Jurkat, Clone E6-1 (cell line): ENCODE measurements around the gene RBFOX1.

Source experiments
- DNase-seq: peaks from one replicate; pipeline ENCODE4 v3.0.0-alpha.2; 2011; ENCODE audit warnings: low read depth, low spot score
- H3K4me3 ChIP-seq: 2 replicates; pipeline ENCODE4 v1.5.1; 2011; ENCODE audit warnings: mild to moderate bottlenecking, low read length, control low read depth, moderate library complexity

RBFOX1 gene

DNA sequence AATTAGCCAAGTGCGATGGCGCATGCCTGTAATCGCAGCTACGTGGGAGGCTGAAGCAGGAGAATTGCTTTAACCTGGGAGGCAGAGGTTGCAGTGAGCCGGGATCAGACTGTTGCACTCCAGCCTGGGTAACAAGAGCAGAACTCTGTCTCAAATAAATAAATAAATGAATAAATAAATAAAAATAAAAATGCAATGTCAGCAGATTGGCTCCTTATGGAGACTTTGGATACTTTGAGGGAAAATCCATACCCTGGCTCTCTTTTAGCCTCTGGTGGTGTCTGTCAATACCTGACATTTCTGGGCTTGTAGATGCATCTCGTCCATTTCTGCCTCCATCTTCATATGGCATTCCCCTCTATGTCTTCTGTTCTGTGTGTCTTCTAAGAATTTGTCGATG, 66.7 kb downstream of the RBFOX1 start:
- no peak for DNase-seq
- no peak overlapping the region for H3K4me3 ChIP-seq

DNA sequence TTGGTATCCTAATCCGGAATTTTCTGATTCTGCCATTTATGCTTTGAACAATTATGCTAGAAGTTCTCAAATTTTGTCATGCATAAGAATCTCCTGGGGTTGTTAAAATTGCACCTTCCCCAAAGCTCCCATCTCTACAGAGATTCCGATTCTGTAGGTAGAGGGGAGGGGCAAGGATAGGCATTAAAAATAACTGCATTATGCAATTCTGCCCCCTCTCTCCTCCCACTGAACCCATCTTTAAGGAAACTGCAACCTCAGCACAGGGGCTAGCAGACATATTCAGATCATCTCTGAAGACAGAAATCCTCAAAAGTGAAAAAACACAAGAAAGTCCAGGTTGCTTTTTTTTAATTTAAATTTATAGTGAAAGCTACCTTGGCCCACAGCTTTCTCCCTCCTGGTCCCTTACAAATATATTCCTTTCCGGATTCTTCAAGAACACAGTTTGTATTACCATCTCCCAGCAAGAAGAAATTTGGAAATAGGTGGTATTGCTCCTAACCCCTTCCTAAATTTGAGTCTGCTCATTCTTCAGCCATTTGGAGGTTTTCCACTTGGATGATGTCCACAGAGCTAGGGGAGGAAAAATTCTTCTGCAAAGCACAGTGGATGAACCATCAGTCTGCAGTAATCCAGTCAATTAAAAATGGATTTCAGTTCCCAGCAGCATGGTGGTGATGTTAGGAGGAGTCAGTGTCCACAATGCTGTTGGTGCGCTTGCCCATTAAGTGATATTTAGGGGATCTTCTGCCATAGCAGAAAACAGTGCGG, 67.7 kb downstream of the RBFOX1 start:
- H3K4me3 ChIP-seq = no peak overlapping the region
- no peak for DNase-seq

DNA sequence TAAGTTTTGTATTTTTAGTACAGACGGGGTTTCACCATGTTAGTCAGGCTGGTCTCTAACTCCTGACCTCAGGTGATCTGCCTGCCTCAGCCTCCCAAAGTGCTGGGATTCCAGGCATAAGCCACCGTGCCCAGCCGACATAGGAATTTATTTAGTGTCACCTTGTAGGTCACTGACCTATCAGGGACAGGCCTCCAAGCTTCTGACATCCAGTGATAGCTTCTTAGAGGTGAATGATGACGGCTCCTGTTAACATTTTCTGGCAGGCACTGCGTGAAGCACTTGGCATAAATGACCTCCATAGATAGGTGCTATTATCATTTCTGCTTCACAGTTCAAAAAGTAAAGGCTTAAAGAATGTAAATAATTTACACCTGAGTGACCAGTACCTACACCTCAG, 71.6 kb downstream of the RBFOX1 start:
- no peak for DNase-seq
- no peak overlapping the region for H3K4me3 ChIP-seq

DNA sequence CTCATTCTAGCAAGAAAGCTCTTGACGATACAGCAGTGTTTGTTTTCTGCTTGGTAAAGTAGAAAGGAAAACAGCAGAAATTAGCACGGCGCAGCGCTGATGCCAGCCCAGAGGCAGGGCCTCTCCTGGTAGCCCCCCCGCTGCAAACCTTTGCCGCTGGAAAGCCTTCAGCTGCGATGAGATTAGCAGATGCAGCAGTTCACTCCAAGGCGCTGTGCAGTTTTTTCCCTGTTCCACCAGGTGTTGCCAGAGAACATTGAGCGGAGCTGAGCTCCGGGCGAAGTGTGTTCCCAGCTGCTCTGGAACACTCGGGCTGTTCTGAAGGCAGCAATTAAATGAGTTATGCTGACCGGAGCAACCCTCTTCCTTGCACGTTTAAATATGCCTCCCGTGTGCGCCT, 72.5 kb downstream of the RBFOX1 start:
- no peak overlapping the region for H3K4me3 ChIP-seq
- DNase-seq = no peak

DNA sequence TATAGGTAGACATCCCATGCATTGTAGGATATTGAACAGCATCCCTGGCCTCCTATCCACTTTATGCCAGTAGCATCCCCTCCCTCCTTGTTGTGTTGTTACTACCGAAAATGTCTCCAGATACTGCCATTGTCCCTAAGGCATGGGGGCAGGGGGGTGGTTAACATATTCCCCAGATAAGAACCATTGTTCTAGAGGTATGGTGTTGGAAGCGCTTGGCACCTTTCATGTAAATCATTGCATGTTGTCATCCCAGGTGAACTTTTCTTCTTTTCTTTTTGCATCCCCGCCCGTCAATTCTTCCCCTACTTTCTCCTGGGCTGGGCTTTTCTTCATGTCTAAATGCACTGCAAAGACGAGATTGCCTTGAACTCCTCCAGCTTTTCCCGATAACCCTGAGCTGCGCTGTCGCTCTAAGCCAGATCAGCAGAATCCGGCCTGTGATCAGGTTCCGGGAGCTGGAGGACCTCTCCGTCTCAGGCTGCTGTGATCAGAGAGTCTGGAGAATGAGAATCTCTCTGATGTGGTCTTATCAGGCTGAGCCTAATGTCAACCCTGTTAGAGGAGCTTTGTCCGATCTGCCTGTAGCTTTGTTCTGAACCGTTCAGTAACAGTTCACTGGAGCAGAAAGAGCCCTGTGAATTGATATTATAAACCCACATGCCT, 76.2 kb downstream of the RBFOX1 start:
- no peak overlapping the region for H3K4me3 ChIP-seq
- DNase-seq = no peak

DNA sequence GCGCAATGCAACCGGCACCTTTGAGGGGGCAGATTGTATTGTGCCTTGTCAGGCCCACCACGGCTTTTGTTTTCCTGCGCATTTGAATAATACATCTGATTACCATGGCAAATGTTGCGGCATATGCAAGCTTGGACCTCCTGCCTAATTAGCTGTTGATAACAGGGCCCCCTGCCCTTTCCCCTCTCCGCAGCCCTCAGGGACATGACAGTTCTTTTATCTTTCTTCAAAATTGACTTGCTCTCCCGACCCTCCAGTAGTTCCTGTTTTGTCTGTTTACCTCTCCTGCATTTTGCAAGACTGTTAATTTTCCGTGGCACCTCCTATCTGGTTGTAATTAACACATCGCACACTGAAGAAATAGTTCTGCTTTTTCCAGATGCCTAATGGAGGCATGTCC, 86.8 kb downstream of the RBFOX1 start:
- no peak overlapping the region for H3K4me3 ChIP-seq
- no peak for DNase-seq

DNA sequence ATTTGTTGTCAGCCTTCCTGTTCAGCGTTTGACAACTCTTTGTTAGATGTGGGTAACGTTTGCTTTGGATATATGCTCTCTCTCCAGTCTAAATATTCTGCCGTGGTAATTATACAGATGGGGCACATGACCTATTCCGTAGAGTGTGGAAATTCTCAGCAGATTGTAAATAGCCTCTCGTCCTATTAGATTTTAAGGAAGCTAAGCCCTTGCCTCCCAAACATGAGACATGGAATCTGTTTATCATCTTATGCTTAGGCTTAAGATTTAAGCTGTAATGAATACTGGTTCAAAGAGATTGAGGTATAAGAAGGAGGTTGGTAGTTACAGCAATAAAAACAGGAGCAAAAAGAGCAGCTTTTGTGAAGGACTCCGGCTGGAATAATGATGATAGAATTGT, 87.4 kb downstream of the RBFOX1 start:
- H3K4me3 ChIP-seq = no peak overlapping the region
- no peak for DNase-seq

DNA sequence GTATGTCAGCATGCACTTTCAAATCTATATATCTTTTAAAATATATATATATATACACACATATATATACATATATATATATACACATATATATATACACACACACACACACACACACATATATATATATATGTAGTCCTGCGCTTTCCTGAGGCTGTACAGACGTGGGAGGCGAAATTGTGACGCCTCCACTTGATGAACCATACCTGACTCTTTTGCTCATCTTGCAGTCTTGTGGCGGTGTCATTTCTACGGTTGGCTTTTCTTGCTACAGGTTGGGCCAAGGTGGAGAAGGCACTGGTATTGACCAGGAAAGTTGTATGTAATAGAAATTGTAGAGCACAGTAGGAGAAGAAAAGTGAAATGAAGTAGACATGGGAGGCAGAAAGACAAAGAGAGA, 88.2 kb downstream of the RBFOX1 start:
- no peak for DNase-seq
- no peak overlapping the region for H3K4me3 ChIP-seq

DNA sequence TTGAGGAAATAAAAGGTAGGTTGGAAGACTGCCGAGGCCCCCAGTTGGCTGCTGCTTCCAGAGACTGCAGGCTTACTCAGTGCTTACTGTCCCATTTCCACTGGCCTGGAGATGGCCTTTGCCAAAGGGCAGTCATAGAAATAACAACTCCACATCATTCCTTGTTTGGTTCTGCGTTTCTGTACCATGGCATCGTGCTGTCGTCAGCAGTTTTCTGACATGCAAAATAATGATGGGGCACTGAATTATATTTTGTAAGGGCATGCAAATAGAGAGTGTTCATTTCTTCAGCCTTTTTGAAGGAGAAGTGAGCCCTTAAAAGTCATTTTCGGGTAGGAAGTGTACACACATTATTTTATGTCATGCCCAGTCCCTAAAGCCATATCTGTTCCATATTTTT, 88.9 kb downstream of the RBFOX1 start:
- H3K4me3 ChIP-seq = no peak overlapping the region
- DNase-seq = no peak

DNA sequence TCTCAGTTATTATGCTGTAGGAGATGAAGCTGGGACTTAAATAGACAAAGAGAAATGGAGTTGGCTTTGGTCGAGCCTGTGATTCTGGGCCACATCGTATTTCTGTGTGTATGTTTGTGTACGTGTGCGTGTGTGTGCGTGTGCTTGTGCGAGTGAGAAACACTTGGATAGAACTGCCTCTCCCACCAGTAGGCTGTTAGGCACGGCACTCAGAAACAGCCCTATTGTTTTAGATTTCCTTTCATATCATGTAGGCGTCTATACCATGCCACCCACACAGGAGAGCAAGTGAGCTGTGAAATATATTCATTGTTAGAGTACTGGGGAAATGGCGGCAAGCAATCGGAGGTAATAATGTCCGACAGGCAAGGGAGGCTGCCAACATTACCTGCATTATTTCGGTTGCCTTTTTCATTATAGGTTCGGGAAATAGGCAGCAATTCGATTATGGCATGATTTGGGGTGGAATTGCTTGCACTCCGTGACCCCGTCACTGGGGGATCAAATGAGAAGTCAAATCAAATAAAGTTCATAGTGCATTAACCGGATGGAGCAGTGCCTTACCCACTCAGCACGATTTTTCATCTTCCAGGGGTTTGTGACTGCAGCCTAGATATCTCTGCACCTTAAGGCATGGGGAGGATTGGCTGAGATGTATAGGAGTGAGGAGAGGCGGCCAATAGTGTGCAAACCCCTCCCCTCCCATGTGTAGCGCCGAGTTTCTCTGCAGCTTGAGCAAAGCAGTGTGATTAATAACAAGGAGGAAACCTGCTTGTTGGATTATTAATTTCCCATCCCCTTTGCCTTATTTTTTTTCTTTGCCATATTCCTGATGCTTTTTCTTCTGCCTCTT, 89.6 kb downstream of the RBFOX1 start:
- H3K4me3 ChIP-seq = no peak overlapping the region
- DNase-seq = no peak

DNA sequence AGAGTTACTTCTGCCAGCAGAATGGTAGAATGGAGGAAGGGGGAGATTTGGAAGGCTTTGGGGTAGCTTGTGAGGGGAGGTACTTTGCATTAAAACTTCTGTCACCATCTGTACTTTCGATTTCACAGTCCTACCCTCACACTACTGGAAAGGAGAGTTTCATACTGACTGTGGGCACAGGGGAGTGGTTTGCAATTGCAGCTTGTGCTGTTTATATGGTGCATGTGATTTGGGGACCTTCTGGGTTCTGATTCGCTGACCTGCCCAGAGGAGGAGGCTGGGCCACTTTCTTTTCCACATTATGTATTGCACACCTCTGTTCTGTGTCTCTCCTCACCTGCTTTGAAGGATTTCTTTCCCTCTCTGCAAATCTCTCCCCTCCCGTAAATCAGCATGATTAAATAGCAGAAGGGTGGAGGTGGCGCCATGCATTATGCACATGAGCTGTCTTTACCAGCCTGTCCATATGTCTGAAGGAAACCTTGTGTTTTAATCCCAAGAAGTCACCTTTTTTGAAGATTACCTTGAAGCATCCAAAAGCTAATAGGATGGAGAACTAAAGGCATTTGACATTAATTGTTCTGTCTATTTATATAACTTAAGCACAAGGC, 90.9 kb downstream of the RBFOX1 start:
- no peak overlapping the region for H3K4me3 ChIP-seq
- DNase-seq = no peak

DNA sequence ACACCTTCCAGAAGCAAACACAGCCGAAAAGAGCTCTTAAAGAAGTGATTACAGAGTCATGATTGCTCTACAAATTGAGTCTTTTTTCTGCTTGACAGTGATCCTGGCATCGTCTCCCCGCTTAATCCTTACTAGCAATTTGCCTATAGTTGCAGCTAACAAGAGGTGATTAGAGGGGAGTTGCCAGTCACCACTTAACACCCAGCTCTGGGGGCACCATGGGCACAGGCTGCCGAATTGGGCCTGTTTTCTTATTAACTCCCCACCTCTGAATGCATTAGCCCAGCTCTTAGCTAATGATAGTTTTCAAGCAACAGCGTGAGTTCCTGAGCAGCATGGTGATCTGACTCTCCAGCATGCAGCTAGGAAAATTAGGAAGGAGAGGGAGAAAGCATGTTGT, 93.5 kb downstream of the RBFOX1 start:
- DNase-seq = no peak
- H3K4me3 ChIP-seq = no peak overlapping the region

DNA sequence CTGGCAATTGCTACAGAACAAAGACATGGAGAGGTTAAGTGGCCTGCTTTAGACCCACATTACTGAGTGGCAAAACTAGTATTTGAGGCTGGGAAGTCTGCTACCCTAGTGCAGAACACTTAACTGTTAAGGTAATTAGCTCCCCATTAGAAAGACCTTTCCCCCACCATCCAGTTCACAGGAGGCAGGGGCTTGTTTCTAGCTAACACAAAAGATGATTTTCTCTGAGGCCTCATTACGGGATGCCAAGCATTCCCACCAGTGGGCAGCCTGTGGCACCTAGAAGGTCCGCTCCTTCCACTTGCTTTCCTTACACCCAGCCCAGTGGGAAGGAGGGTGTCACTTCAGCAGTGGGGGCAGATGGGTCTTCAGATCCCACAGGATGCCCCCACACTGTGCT, 99.1 kb downstream of the RBFOX1 start:
- H3K4me3 ChIP-seq = no peak overlapping the region

DNA sequence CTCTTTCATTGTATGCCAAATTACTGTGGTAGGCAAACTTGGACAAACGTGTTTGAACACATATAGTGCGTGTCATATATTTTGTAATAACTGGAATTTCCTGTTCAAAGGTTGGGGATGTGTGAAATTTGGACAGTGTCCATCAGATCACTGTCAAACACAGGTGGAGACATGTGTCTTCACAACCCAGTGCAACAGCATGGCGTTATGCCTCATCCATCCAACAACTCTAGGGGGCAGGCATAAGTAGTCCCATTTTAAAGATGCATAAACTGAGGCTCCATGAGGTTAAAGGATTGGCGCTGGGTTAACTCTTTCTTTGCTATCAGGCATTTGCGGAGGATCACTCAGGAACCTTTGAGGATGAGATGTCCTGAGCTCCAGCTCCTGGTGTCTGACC, 103.7 kb downstream of the RBFOX1 start:
- DNase-seq = no peak
- H3K4me3 ChIP-seq = no peak overlapping the region

More for the DNA sequence above, 99.1 kb downstream of the RBFOX1 start:
- no peak for DNase-seq

DNA sequence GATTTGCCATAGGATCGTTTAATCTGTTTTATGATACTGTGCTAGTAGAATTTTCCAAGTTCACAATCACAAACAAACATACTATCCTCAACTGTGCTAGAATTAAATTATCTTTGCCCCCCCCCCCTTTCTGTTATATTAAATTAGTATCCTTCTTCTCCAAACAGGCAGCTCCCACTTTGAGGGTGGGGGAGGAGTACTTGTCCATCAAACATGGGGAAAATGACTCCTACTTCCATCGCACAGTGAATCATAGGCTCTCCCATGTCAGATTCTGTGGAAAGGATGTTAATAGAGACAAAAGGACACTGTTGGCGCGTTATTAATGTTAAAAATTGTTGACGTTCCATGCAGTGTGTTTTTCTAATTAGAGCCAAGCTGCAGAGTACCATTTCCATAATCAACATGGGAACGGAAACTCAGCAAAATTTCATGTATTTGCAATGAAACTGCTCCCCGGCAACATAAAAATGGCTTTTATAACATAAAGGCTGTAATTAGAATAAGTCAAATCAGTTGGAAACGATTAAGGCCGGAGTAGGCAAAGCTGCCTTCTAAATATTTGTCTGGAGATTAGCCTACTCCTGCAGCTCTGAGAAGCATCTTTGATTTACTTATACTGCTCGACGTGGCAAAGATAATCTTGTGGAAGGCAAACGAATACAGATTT, 104.6 kb downstream of the RBFOX1 start:
- no peak overlapping the region for H3K4me3 ChIP-seq
- no peak for DNase-seq

DNA sequence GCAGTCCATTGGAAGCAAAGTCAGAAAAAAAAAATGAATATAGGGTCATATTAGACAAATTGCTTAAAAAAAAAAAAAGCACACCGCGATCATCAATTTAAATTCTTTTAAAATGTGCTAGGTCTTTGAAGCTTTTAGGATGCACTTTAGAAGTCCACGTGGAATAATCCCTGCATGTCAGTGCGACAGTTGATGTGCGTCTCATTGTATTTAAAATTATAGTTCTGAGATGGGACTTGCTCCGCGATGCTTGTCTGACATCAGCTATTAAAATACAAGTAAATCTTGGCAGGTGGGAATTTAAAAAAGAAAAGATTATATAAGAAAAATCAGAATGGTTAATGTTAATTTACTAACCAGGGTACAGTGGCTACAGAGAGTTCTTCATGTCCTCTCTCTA, 105.2 kb downstream of the RBFOX1 start:
- no peak overlapping the region for H3K4me3 ChIP-seq
- no peak for DNase-seq

DNA sequence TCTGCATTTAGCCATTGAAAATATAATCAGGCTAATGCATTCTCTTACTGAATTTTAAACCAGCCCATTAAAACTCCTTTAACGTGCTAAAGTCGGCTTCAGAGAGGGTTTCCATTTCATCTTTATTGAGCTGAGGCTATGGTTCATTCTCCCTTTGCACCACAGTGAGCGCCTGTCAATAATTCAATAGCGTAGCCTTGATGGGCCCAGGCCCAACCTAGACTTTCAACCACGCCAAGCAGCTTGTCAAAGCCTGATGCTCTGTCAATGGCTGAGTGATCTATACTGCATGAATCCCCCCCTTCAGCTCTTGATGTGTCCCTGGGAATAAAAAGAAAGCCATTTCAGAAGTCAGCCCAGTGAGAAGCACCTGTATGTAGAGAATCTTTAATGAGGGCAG, 106.0 kb downstream of the RBFOX1 start:
- DNase-seq = no peak
- H3K4me3 ChIP-seq = no peak overlapping the region

DNA sequence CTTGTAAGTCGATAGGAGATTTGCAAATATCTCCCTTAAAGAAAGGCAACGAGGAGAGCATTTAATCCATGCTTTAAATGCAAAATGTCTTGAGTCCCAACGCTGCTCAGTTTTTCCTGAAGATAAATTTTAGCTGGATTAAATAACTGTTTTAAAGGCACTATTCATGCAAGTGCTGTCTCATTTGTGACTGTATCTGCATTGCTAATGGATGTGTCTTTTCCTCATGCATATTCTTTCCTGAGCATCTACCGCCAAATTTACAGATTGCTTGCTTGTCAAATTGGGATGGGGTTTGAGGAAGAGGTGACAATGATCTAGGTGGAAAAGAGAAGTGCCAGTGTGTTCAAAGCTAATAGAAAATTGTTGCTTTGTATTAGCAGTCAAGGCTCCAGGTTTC, 106.9 kb downstream of the RBFOX1 start:
- no peak for DNase-seq
- no peak overlapping the region for H3K4me3 ChIP-seq

DNA sequence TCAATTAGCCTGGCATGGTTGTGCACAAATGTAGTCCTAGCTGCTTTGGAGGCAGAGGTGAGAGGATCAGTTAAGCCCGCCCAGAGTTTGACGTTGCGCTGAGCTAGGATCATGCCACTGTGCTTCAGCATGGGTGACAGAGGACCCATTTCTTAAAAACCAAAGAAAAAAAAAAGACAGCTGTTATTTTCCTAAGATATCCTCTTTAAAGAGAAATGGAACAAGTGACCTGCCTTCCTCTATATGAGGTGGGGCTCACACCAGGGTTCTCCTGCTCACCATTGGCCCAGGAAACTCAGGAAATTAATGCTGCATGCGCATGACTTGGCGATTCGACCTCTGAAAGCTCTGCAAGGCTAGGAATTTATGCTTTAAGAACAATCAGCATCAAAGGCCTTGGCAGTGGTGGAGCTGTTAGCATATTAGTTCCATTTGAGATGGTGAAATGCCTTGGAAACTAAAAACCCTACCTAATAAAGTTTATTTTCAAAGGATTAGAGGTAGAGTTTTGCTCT, 108.3 kb downstream of the RBFOX1 start:
- no peak for DNase-seq
- H3K4me3 ChIP-seq = no peak overlapping the region
